Loucy (cell line): ENCODE measurements around the gene MTMR8.

Experiments used
- CTCF ChIP-seq: fragments of 200-600 bp; sonication (generic); conservative IDR thresholded peaks from 2 replicates; pipeline ENCODE4 v1.5.1; 2014; ENCODE audit warnings: mild to moderate bottlenecking, antibody characterized with exemption, low read length
- EZH2phosphoT487 ChIP-seq: fragments of 200-600 bp; IDR thresholded peaks from 2 replicates; pipeline ENCODE4 v1.6.1; 2018; ENCODE audit warnings: antibody characterized with exemption, mild to moderate bottlenecking, moderate library complexity, borderline replicate concordance

GRCh38 chrX:64437665-64438064 is 42.4 kb upstream of the MTMR8 start:
- TF ChIP-seq CTCF (no peak), EZH2phosphoT487 (no peak)
